HCT116 (cell line): Measurements from ENCODE around the gene MEDAG.

Experiments
- ATF3 ChIP-seq: IDR thresholded peaks from 2 replicates; pipeline ENCODE4 v1.6.1; 2012
- CTCF ChIP-seq, 3 experiments: fragments of 200-600 bp in 1 of 3; sonication (generic) in 1 of 3; IDR thresholded peaks in 2 of 3; conservative IDR thresholded peaks in 1 of 3; 2 replicates each; pipeline ENCODE4 v1.5.1; 2012 to 2017; ENCODE audit warnings: low read depth in 2 of 3, low read length in 2 of 3, antibody characterized with exemption in 1 of 3, borderline replicate concordance in 1 of 3, control low read depth in 1 of 3, mild to moderate bottlenecking in 1 of 3, mixed read lengths in 1 of 3, mixed run types in 1 of 3, moderate library complexity in 1 of 3; ENCODE audit not compliant: insufficient read depth in 1 of 3
- EZH2 ChIP-seq: fragments of 200-600 bp; sonication (generic); IDR thresholded peaks from 2 replicates; pipeline ENCODE4 v1.6.1; 2017; ENCODE audit warnings: antibody characterized with exemption, mixed run types
- EZH2phosphoT487 ChIP-seq: fragments of 200-600 bp; IDR thresholded peaks from 2 replicates; pipeline ENCODE4 v1.6.1; 2018; ENCODE audit warnings: antibody characterized with exemption, borderline replicate concordance
- FOSL1 ChIP-seq: IDR thresholded peaks from 2 replicates; pipeline ENCODE4 v1.6.1; 2012; ENCODE audit warnings: low read depth
- POLR2A ChIP-seq: IDR thresholded peaks from 2 replicates; pipeline ENCODE4 v1.7.0; 2011; ENCODE audit warnings: borderline replicate concordance; ENCODE audit not compliant: insufficient read depth, insufficient read length; ENCODE audit errors: extremely low read depth
- POLR2AphosphoS5 ChIP-seq: IDR thresholded peaks from 2 replicates; pipeline ENCODE4 v1.6.1; 2011; ENCODE audit warnings: mild to moderate bottlenecking, low read depth, low read length, moderate library complexity
- RAD21 ChIP-seq: IDR thresholded peaks from 2 replicates; pipeline ENCODE4 v1.6.1; 2012; ENCODE audit warnings: low read depth, mild to moderate bottlenecking
- SIN3A ChIP-seq: IDR thresholded peaks from 2 replicates; pipeline ENCODE4 v1.6.1; 2012; ENCODE audit warnings: low read depth
- TCF7L2 ChIP-seq: IDR thresholded peaks from 2 replicates; pipeline ENCODE4 v1.7.0; 2011; ENCODE audit warnings: borderline replicate concordance, inconsistent platforms; ENCODE audit not compliant: insufficient read depth, insufficient read length; ENCODE audit errors: extremely low read depth
- YY1 ChIP-seq: IDR thresholded peaks from 2 replicates; pipeline ENCODE4 v1.6.1; 2011; ENCODE audit warnings: low read length, low read depth, moderate library complexity, mild to moderate bottlenecking; ENCODE audit not compliant: insufficient replicate concordance; ENCODE audit errors: extremely low read depth
- ZBTB33 ChIP-seq: IDR thresholded peaks from 2 replicates; pipeline ENCODE4 v1.6.1; 2011; ENCODE audit warnings: mild to moderate bottlenecking, low read length, moderate library complexity; ENCODE audit not compliant: insufficient replicate concordance; ENCODE audit errors: extremely low read depth
- ZFX ChIP-seq: fragments of 450-650 bp; IDR thresholded peaks from 2 replicates; pipeline ENCODE4 v1.6.1; 2017
- TF ChIP-seq, protein P1 (sequence below): IDR thresholded peaks from 2 replicates; pipeline ENCODE4 v1.6.1; 2012; ENCODE audit warnings: low read depth

DNA sequence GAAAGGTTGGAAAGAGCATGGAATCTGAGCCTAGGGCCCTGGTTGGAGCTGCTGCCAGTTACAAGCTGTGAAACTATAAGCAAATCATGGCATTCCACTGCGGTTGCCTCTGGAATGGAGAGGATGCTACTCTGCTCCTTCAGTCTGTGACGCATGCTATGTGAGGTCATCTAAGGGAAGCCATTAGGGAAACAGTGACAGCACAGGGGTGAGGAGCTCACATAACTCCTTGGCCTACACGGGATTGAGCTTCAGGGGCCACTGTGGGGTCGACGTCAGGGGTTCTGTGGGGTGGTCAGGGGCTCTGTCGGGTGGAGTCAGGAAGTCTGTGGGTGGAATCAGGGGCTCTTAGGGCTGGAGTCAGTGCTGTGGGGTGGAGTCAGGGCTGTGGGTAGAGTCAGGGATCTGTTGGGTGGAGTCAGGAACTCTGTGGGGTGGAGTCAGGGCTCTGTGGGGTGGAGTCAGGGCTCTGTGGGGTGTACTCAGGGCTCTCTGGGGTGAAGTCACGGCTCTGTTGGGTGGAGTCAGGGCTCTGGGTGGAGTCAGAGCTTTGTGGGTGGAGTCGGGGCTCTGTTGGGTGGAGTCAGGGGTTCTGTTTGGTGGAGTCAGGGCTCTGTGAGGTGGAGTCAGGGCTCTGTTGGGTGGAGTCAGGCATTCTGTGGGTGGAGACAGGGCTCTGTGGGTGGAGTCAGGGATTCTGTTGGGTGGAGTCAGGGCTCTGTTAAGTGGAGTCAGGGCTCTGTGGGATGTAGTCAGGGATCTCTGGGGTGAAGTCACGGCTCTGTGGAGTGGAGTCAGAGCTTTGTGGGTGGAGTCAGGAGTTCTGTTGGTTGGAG lies 35.8 kb upstream of the MEDAG start:
- TF ChIP-seq ATF3 (no peak), YY1 (no peak), EZH2 (no peak), CTCF (IDR thresholded peaks at IDR 0.05 in 2 of 3, conservative IDR thresholded peaks at IDR 0.05 in 1 of 3; ENCODE audit: borderline replicate concordance in 1 of 3, insufficient read depth in 1 of 3, low read depth in 2 of 3, low read length in 2 of 3) (no peak), EZH2phosphoT487 (no peak), ZFX (no peak), RAD21 (no peak), TCF7L2 (no peak), SIN3A (no peak), FOSL1 (no peak), POLR2AphosphoS5 (no peak), POLR2A (peak; percentile 16), ZBTB33 (no peak)
- TF ChIP-seq, protein P1, sequence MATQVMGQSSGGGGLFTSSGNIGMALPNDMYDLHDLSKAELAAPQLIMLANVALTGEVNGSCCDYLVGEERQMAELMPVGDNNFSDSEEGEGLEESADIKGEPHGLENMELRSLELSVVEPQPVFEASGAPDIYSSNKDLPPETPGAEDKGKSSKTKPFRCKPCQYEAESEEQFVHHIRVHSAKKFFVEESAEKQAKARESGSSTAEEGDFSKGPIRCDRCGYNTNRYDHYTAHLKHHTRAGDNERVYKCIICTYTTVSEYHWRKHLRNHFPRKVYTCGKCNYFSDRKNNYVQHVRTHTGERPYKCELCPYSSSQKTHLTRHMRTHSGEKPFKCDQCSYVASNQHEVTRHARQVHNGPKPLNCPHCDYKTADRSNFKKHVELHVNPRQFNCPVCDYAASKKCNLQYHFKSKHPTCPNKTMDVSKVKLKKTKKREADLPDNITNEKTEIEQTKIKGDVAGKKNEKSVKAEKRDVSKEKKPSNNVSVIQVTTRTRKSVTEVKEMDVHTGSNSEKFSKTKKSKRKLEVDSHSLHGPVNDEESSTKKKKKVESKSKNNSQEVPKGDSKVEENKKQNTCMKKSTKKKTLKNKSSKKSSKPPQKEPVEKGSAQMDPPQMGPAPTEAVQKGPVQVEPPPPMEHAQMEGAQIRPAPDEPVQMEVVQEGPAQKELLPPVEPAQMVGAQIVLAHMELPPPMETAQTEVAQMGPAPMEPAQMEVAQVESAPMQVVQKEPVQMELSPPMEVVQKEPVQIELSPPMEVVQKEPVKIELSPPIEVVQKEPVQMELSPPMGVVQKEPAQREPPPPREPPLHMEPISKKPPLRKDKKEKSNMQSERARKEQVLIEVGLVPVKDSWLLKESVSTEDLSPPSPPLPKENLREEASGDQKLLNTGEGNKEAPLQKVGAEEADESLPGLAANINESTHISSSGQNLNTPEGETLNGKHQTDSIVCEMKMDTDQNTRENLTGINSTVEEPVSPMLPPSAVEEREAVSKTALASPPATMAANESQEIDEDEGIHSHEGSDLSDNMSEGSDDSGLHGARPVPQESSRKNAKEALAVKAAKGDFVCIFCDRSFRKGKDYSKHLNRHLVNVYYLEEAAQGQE, result no peak
